Activated CD4-positive, alpha-beta T cell treated with anti-CD3 and anti-CD28 coated beads, Interleukin-2, amount 50 U/mL, for 4 hours (primary cell): ENCODE data around the gene TFPI2.

ENCODE experiments used
- DNase-seq, 2 experiments: peaks; one replicate each; pipeline ENCODE4 v3.0.0-alpha.2; 2020

Gene TFPI2

GRCh38 chr7:93851536-93851935 lies 39.0 kb downstream of the TFPI2 start:
- no peak for DNase-seq

- DNase-seq = no peak
These were observed 47.3 kb downstream of the TFPI2 start for GRCh38 chr7:93843260-93843659.

GRCh38 chr7:93838966-93839365 lies 51.6 kb downstream of the TFPI2 start:
- no peak for DNase-seq

- DNase-seq = no peak
These were observed 53.3 kb downstream of the TFPI2 start for GRCh38 chr7:93837245-93837644.

- DNase-seq = no peak
These were observed 54.4 kb downstream of the TFPI2 start for GRCh38 chr7:93836116-93836515.

- no peak for DNase-seq
These were observed 54.9 kb downstream of the TFPI2 start for GRCh38 chr7:93835702-93836101.
